ENCODE data around the gene PLLP. TPM values are rescaled to one million over a fixed set of nuclear protein-coding genes. Genes with fewer than 3 reads are reported as not detected.
"Not testable (repeated sequence)": the region's sequence is repeated elsewhere in the genome, so short reads cannot be mapped to it uniquely, and the experiment has no call there.

Gene PLLP
- total and polyA plus RNA-seq, 9 of the 15 experiments (the other 6 are each of a cell fraction or from before 2014, with no cell fraction given) = 0.09 to 0.96 (median 0.27) TPM

- no peak for TF ChIP-seq CHD7 (IDR thresholded peaks at IDR 0.05; ENCODE audit: low read depth, low read length)
Observed at GRCh38 chr16:57268804-57269800, 15.4 kb downstream of the PLLP start (continued).

DNA sequence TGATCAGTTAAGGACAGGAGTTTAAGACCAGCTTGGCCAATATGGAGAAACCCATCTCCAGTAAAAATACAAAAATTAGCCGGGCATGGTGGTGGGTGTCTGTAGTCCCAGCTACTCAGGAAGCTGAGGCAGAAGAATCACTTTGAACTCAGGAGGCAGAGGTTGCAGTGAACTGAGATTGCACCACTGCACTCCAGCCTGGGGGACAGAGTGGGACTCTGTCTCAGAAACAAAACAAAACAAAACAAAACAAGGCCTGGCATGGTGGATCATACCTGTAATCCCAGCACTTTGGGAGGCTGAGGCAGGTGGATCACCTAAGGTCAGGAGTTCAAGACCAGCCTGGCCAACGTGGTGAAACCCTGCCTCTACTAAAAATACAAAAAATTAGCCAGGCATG is 17.1 kb downstream of the PLLP start:
- ATAC-seq; intact Hi-C loops (cut with micrococcal nuclease); in situ Hi-C loops (cut with MboI); H4K20me1 ChIP-seq (replicated peaks; ENCODE audit: control insufficient read depth, insufficient read depth, low read length); CTCF ChIA-PET (ENCODE audit: low intra/inter-chr PET ratio); FAIRE-seq; H3K9me3 ChIP-seq (replicated peaks; ENCODE audit: control insufficient read depth, insufficient read depth, low read depth, low read length); DNase-seq (ENCODE audit: extremely low read depth in 1 of 4, low spot score in 3 of 4); H3K9me1 ChIP-seq (ENCODE audit: control insufficient read depth, insufficient read depth, low read length); H3K79me2 ChIP-seq (ENCODE audit: control insufficient read depth, insufficient read depth, low read length); H3K27me3 ChIP-seq (ENCODE audit: control insufficient read depth in 2 of 2, insufficient read depth in 2 of 2, low read length in 2 of 2); H3K36me3 ChIP-seq (ENCODE audit: control insufficient read depth, insufficient read depth, low read length); H3K4me2 ChIP-seq (ENCODE audit: insufficient read depth, low read length); H3K27ac ChIP-seq (ENCODE audit: extremely low read depth, low read depth, low read length); H3K4me3 ChIP-seq; H2AFZ ChIP-seq (ENCODE audit: low read depth, low read length); BruUV-seq (replicated peaks); H3K9ac ChIP-seq (ENCODE audit: insufficient read depth in 1 of 2, low read depth in 2 of 2, low read length in 2 of 2): not testable (repeated sequence)
- POLR2A ChIA-PET = interaction anchor here (1.8 kb wide), 1 partner anchor 12 kb away, joined by 3 read pairs; no protein-coding TSS in a partner anchor
- H3K4me1 ChIP-seq (replicated peaks in 1 of 2; ENCODE audit: control insufficient read depth in 2 of 2, insufficient read depth in 2 of 2, low read length in 2 of 2) = peaks cover 36 to 55% of the 10 kb centered on the region in 2 experiments
- 26% methylated on average over 2 of the region's 2 CpGs for WGBS (ENCODE audit: insufficient coverage, low coverage, missing lambda C conversion rate)

Measured in K562 (cell line).